Prostate gland (tissue), 2 donors: ENCODE measurements around the gene PALD1.

ENCODE experiments used
- POLR2A ChIP-seq: fragments of 450-650 bp; IDR thresholded peaks from one replicate; pipeline ENCODE4 v1.6.1; 2016; ENCODE audit warnings: antibody characterized with exemption, mild to moderate bottlenecking
- POLR2AphosphoS5 ChIP-seq: sonication (generic); formaldehyde crosslinking; IDR thresholded peaks from one replicate; pipeline ENCODE4 v1.6.1; 2017; ENCODE audit warnings: antibody characterized with exemption
- TF ChIP-seq, protein P1 (sequence below), 4 experiments: fragments of 200-600 bp in 2 of 4; fragments of 450-650 bp in 2 of 4; sonication (generic) in 2 of 4; IDR thresholded peaks; 1 replicate in 3 of 4; 2 replicates in 1 of 4; pipeline ENCODE4 v1.5.1; 2016 to 2019; ENCODE audit warnings: antibody characterized with exemption in 4 of 4, mild to moderate bottlenecking in 2 of 4, moderate library complexity in 2 of 4

DNA sequence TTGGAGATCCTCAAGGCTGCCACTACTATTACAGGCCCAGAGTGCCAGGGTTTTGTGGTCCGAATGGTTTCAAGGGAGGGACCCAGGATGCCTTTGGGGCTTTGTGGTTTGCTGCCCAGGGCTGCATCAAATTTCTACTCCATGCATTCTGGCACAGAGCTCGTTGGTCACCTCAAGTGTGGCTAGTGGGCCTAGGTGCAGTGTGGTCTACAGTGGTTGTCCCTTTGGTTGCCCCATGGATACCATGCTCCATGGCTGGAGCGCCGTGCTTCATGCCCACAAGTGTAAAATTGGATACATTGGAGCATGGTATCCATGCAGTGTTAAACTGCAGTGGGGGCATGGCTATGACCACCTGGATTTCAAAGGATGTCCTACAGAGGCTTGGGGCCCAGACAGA, 129.4 kb downstream of the PALD1 start:
- TF ChIP-seq POLR2A (no peak), POLR2AphosphoS5 (no peak)
- TF ChIP-seq, protein P1, sequence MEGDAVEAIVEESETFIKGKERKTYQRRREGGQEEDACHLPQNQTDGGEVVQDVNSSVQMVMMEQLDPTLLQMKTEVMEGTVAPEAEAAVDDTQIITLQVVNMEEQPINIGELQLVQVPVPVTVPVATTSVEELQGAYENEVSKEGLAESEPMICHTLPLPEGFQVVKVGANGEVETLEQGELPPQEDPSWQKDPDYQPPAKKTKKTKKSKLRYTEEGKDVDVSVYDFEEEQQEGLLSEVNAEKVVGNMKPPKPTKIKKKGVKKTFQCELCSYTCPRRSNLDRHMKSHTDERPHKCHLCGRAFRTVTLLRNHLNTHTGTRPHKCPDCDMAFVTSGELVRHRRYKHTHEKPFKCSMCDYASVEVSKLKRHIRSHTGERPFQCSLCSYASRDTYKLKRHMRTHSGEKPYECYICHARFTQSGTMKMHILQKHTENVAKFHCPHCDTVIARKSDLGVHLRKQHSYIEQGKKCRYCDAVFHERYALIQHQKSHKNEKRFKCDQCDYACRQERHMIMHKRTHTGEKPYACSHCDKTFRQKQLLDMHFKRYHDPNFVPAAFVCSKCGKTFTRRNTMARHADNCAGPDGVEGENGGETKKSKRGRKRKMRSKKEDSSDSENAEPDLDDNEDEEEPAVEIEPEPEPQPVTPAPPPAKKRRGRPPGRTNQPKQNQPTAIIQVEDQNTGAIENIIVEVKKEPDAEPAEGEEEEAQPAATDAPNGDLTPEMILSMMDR (IDR thresholded peaks at IDR 0.05) = no peak
